Right ventricle myocardium superior (tissue), 1 donor: ENCODE results near the gene NKG7. TPM values are rescaled to one million over a fixed set of nuclear protein-coding genes. Genes with fewer than 3 reads are reported as not detected.

Experiments
- ATAC-seq: fragments of 200-7000 bp; cut with Tn5 transposase; one replicate; pipeline ENCODE4 v1.9.1; 2020; ENCODE audit warnings: mild to moderate bottlenecking; ENCODE audit not compliant: poor library complexity
- DNase-seq: peaks from one replicate; pipeline ENCODE4 v3.0.0-alpha.2; 2020
- intact Hi-C: fragments of 100-400 bp; cut with DNase I; formaldehyde crosslinking; loops from one replicate; pipeline ENCODE4 v1.11.2; 2022
- total RNA-seq: library from RNA; stranded (reverse); fragmentation: NEBNext Ultra II Directional; extraction: Animal tissue kit (Norgen Biotek cat#: 25700); gene quantifications from one replicate; pipeline ENCODE4 v1.2.1, GENCODE V29; 2021
- donor health status: DM: no; HTN: yes; CAD: no; lungs with severe emphysema.

Gene NKG7
- total RNA-seq, 1 donor from 2014 or later: 2.3 TPM

GRCh38 chr19:51326216-51327065, 46.0 kb downstream of the NKG7 start:
- ATAC-seq: no peak
- intact Hi-C loops: no loop called here
- DNase-seq: no peak

DNA sequence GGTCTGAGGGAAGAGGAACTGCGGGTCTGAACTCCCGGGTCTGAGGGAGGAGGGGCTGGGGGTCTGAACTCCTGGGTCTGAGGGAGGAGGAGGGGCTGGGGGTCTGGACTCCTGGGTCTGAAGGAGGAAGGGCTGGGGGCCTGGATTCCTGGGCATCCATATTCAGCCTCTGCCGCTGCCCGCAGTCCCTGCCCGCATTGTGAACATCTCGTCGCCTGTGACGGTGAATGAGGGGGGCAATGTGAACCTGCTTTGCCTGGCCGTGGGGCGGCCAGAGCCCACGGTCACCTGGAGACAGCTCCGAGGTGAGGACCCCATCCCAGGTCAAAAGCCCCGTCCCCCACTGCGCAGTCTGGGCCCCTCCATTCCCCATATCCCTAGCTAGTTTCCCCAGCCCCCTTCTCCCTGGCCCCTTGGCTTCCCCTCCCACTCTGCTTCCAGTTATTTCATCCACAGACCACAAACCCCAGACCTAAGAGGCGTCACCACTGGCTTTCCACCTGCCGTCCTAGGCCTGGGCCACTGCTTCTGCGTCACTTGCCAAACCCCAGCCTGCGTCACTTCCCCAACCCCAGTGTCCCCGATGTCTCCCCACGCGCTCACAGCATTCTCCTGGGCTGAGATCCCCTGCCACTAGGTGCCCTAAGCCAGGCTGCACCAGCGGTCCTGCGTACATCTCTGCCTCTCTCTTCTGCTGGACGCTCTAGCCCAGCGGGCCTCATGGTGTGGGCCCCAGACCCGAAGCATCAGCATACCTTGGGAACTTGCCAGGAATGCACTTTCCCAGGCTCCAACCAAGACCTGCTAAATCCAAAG, 47.1 kb downstream of the NKG7 start:
- DNase-seq (no peak), ATAC-seq (no peak)
- intact Hi-C loops: no loop called here

GRCh38 chr19:51324167-51324481, 48.3 kb downstream of the NKG7 start:
- no peak for ATAC-seq
- intact Hi-C loops: no loop called here

DNA sequence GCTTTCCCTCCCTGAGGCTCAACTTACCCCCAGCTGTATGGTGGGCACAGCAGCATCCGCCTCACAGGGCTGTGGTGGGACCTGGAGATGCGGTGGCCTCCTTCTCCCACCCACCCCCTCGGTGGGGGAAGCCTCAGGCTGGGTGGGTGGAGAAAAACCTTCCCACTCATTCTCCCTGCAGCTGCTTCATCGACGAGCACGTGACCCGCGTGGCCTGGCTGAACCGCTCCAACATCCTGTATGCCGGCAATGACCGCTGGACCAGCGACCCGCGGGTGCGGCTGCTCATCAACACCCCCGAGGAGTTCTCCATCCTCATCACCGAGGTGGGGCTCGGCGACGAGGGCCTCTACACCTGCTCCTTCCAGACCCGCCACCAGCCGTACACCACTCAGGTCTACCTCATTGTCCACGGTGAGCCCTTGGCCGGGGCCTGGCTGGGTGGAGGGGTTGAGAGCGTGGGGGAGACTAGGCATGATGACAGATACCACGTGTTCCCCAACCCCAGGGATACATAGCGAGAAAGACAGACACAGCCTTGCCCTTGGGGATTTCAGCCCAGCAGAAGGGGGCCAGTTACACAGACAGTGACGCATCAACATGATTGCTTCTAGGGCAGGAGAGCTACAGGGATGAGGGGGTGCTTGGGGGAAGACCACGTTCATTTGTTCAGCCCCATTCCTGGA, 48.8 kb downstream of the NKG7 start:
- DNase-seq: no peak
- intact Hi-C loops: no loop called here
- no peak for ATAC-seq

More at GRCh38 chr19:51324167-51324481, 48.3 kb downstream of the NKG7 start:
- DNase-seq: no peak

DNA sequence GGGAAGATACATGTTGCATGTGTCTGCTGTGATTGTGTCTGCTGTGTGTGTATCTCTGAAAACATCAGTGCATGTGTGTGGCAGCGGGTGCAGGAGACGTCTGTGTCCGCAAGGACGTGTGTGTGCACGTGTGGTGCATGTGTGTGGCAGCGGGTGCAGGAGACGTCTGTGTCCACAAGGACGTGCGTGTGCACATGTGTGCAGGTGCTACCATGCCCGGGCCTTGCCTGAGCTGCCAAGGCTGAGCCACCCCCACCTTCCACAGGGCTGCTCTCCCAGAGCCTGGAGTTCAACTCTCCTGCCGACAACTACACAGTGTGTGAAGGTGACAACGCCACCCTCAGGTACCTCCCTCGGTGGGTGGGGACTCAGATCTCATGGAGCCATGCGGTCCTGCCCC, 50.7 kb downstream of the NKG7 start:
- DNase-seq (no peak), ATAC-seq (no peak)
- intact Hi-C loops: no loop called here

Other genes with a start within 250 kb of the NKG7 start
- gene SIGLEC9, start 247.7 kb downstream of the NKG7 start, total RNA-seq: 1.7 TPM
- 0.97 TPM for gene SIGLEC7, start 230.4 kb downstream of the NKG7 start, total RNA-seq
- gene CD33, start 147.6 kb downstream of the NKG7 start, total RNA-seq: 7.0 TPM
- not detected for gene SIGLECL1, start 121.6 kb downstream of the NKG7 start, total RNA-seq
- gene IGLON5, start 61.0 kb downstream of the NKG7 start, total RNA-seq: not detected
- 0.65 TPM for gene VSIG10L, start 30.5 kb downstream of the NKG7 start, total RNA-seq
- gene ETFB, start 6.3 kb downstream of the NKG7 start, total RNA-seq: 530 TPM
- 0.46 TPM for gene CLDND2, start 3.7 kb downstream of the NKG7 start, total RNA-seq
- gene LIM2, start 15.3 kb upstream of the NKG7 start, total RNA-seq: not detected
- gene C19orf84, start 17.9 kb upstream of the NKG7 start, total RNA-seq: not detected
- gene SIGLEC10, start 45.0 kb upstream of the NKG7 start, total RNA-seq: 0.19 TPM
- 0.13 TPM for gene SIGLEC8, start 85.8 kb upstream of the NKG7 start, total RNA-seq
- gene CEACAM18, start 105.9 kb upstream of the NKG7 start, total RNA-seq: not detected
- not detected for gene SIGLEC12, start 129.1 kb upstream of the NKG7 start, total RNA-seq
- 0.16 TPM for gene SIGLEC6, start 159.0 kb upstream of the NKG7 start, total RNA-seq
- 6.5 TPM for gene ZNF175, start 198.6 kb upstream of the NKG7 start, total RNA-seq